K562 (cell line): ENCODE data around the gene HIVEP3. TPM values are rescaled to one million over a fixed set of nuclear protein-coding genes. Genes with fewer than 3 reads are reported as not detected.

Experiments
- ARID4B ChIP-seq: sonication (generic); formaldehyde crosslinking; IDR thresholded peaks from 2 replicates; pipeline ENCODE4 v1.8.0; 2022; ENCODE audit warnings: mild to moderate bottlenecking, missing genetic modification reagents
- HIVEP1 ChIP-seq: fragments of 250-450 bp; sonication (Bioruptor Pico); IDR thresholded peaks from 2 replicates; pipeline ENCODE4 v1.4.0; 2020; ENCODE audit warnings: mild to moderate bottlenecking
- MXD1 ChIP-seq: fragments of 250-450 bp; sonication (Bioruptor Pico); IDR thresholded peaks from 2 replicates; pipeline ENCODE4 v1.8.0; 2021; ENCODE audit warnings: borderline replicate concordance, mild to moderate bottlenecking, moderate library complexity; ENCODE audit not compliant: poor library complexity, severe bottlenecking
- NFE2L1 ChIP-seq: fragments of 450-650 bp; IDR thresholded peaks from 2 replicates; pipeline ENCODE4 v1.6.1; 2016; ENCODE audit warnings: missing genetic modification characterization, low read depth, mild to moderate bottlenecking, missing compliant biosample characterization, moderate library complexity, borderline replicate concordance
- PHB ChIP-seq: fragments of 250-450 bp; sonication (Bioruptor Pico); IDR thresholded peaks from 2 replicates; pipeline ENCODE4 v1.5.0; 2021
- PHF21A ChIP-seq: fragments of 450-650 bp; IDR thresholded peaks from 2 replicates; pipeline ENCODE4 v1.6.1; 2017; ENCODE audit warnings: low read depth, borderline replicate concordance
- TEAD2 ChIP-seq: fragments of 450-650 bp; IDR thresholded peaks from 2 replicates; pipeline ENCODE4 v1.6.1; 2016; ENCODE audit warnings: missing genetic modification characterization, control low read depth, missing compliant biosample characterization
- ZBTB17 ChIP-seq: fragments of 450-650 bp; formaldehyde crosslinking; IDR thresholded peaks from 2 replicates; pipeline ENCODE4 v1.4.0; 2020; ENCODE audit warnings: mild to moderate bottlenecking
- ZNF766 ChIP-seq: fragments of 200-800 bp; sonication (Bioruptor generic); conservative IDR thresholded peaks from 2 replicates; pipeline ENCODE4 v1.6.1; 2016; ENCODE audit warnings: missing genetic modification characterization, missing compliant biosample characterization
- polyA plus RNA-seq, 8 experiments: library from polyadenylated mRNA; depleted of rRNA in 4 of 8; stranded (reverse) in 5 of 8; unstranded in 3 of 8; fragments of >200 nt; fragmentation: Nextera tagmentation in 2 of 8; fragmentation: Illumina TruSeq in 1 of 8; extraction: Ambion mirVana in 2 of 8; extraction: Trizol in 1 of 8; gene quantifications; 2 replicates each; pipeline versions ENCODE4 v1.2.1 to v1.2.3, GENCODE V29; 2011 to 2014; ENCODE audit warnings: inconsistent platforms in 1 of 8, missing spikeins in 1 of 8
- total RNA-seq, 7 experiments: library from RNA; depleted of rRNA in 6 of 7; stranded (reverse); fragments of >200 nt in 6 of 7; fragmentation: Illumina TruSeq in 2 of 7; extraction: Trizol in 2 of 7; gene quantifications; 2 replicates each; pipeline versions ENCODE4 v1.2.1 to v1.2.3, GENCODE V29; 2011 to 2021; ENCODE audit warnings: low replicate concordance in 1 of 7
- TF ChIP-seq, protein P1 (sequence below): IDR thresholded peaks from 2 replicates; pipeline ENCODE4 v1.6.1; 2012; ENCODE audit warnings: low read depth, low read length, improper control_type of control experiment, borderline replicate concordance
- TF ChIP-seq, protein P2 (sequence below), 2 experiments: fragments of 450-650 bp in 1 of 2; sonication (generic) in 1 of 2; formaldehyde crosslinking in 1 of 2; IDR thresholded peaks; 2 replicates each; pipeline versions ENCODE4 v1.7.1 to v1.9.0; 2016 to 2022; ENCODE audit warnings: inconsistent platforms in 1 of 2, mild to moderate bottlenecking in 1 of 2, missing genetic modification reagents in 1 of 2

The HIVEP3 gene
- total and polyA plus RNA-seq, 9 of the 15 experiments (the other 6 are each of a cell fraction or from before 2014, with no cell fraction given) = 0.09 to 0.58 (median 0.34) TPM; not detected in 1

GRCh38 chr1:41919764-41920397, 1.2 kb upstream of the HIVEP3 start (continued):
- TF ChIP-seq, protein P1, sequence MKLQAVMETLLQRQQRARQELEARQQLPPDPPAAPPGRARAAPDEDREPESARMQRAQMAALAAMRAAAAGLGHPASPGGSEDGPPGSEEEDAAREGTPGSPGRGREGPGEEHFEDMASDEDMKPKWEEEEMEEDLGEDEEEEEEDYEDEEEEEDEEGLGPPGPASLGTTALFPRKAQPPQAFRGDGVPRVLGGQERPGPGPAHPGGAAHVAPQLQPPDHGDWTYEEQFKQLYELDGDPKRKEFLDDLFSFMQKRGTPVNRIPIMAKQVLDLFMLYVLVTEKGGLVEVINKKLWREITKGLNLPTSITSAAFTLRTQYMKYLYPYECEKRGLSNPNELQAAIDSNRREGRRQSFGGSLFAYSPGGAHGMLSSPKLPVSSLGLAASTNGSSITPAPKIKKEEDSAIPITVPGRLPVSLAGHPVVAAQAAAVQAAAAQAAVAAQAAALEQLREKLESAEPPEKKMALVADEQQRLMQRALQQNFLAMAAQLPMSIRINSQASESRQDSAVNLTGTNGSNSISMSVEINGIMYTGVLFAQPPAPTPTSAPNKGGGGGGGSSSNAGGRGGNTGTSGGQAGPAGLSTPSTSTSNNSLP = no peak
- TF ChIP-seq PHF21A = no peak
- no peak for TF ChIP-seq MXD1
- no peak for TF ChIP-seq NFE2L1 (tag)
- TF ChIP-seq, protein P2, sequence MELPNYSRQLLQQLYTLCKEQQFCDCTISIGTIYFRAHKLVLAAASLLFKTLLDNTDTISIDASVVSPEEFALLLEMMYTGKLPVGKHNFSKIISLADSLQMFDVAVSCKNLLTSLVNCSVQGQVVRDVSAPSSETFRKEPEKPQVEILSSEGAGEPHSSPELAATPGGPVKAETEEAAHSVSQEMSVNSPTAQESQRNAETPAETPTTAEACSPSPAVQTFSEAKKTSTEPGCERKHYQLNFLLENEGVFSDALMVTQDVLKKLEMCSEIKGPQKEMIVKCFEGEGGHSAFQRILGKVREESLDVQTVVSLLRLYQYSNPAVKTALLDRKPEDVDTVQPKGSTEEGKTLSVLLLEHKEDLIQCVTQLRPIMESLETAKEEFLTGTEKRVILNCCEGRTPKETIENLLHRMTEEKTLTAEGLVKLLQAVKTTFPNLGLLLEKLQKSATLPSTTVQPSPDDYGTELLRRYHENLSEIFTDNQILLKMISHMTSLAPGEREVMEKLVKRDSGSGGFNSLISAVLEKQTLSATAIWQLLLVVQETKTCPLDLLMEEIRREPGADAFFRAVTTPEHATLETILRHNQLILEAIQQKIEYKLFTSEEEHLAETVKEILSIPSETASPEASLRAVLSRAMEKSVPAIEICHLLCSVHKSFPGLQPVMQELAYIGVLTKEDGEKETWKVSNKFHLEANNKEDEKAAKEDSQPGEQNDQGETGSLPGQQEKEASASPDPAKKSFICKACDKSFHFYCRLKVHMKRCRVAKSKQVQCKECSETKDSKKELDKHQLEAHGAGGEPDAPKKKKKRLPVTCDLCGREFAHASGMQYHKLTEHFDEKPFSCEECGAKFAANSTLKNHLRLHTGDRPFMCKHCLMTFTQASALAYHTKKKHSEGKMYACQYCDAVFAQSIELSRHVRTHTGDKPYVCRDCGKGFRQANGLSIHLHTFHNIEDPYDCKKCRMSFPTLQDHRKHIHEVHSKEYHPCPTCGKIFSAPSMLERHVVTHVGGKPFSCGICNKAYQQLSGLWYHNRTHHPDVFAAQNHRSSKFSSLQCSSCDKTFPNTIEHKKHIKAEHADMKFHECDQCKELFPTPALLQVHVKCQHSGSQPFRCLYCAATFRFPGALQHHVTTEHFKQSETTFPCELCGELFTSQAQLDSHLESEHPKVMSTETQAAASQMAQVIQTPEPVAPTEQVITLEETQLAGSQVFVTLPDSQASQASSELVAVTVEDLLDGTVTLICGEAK (IDR thresholded peaks at IDR 0.05) = no peak
- TF ChIP-seq, protein P2 (CRISPR knock-in tag; IDR thresholded peaks at IDR 0.05) = no peak
- no peak for TF ChIP-seq PHB (CRISPR knock-in tag)
- no peak for TF ChIP-seq ZBTB17 (CRISPR knock-in tag)
- no peak for TF ChIP-seq ARID4B
- no peak for TF ChIP-seq TEAD2
- no peak for TF ChIP-seq ZNF766 (CRISPR knock-in tag)
- no peak for TF ChIP-seq HIVEP1
